GM19238 (cell line): ENCODE results near the gene SETD5.

Experiments used
- DNase-seq: peaks from one replicate; pipeline ENCODE4 v3.0.0; 2011; ENCODE audit warnings: low spot score; ENCODE audit not compliant: insufficient read length

SETD5 gene

GRCh38 chr3:9507586-9508578, 110.5 kb downstream of the SETD5 start:
- no peak for DNase-seq

GRCh38 chr3:9508781-9509180, 111.4 kb downstream of the SETD5 start:
- DNase-seq = no peak

- DNase-seq = no peak
These were observed 115.1 kb downstream of the SETD5 start for GRCh38 chr3:9512456-9513045.

- DNase-seq = no peak
These were observed 116.9 kb downstream of the SETD5 start for GRCh38 chr3:9514306-9514705.

GRCh38 chr3:9514956-9515355, 117.5 kb downstream of the SETD5 start:
- DNase-seq = no peak

GRCh38 chr3:9525078-9525477, 127.7 kb downstream of the SETD5 start:
- no peak for DNase-seq
